ENCODE results near the gene TPRKB.
"Not testable (repeated sequence)": the region's sequence is repeated elsewhere in the genome, so short reads cannot be mapped to it uniquely, and the experiment has no call there.

The TPRKB gene

GRCh38 chr2:73714091-73714490, 23.1 kb downstream of the TPRKB start:
- Histone ChIP-seq H3K36me3 (ENCODE audit: insufficient read depth, low read length) (no peaks in the 10 kb centered on the region), H3K9ac (ENCODE audit: low read depth, low read length) (no peak overlapping the region), H3K27ac (ENCODE audit: low read depth, low read length) (no peak overlapping the region), H3K9me3 (ENCODE audit: insufficient read depth, low read depth, low read length) (no peaks in the 10 kb centered on the region), H3K27me3 (ENCODE audit: insufficient read depth, low read length) (peaks cover 34% of the 10 kb centered on the region), H3K4me3 (ENCODE audit: low read length) (no peak overlapping the region), H3K4me1 (ENCODE audit: insufficient read depth, low read length) (no peaks in the 10 kb centered on the region)
- WGBS, result 84% methylated on average over 1 of the region's 2 CpGs

- Histone ChIP-seq H3K36me3 (ENCODE audit: insufficient read depth, low read length) (no peaks in the 10 kb centered on the region), H3K4me1 (ENCODE audit: insufficient read depth, low read length) (no peaks in the 10 kb centered on the region), H3K9ac (ENCODE audit: low read depth, low read length) (no peak overlapping the region), H3K27me3 (ENCODE audit: insufficient read depth, low read length) (peaks cover 21% of the 10 kb centered on the region), H3K9me3 (ENCODE audit: insufficient read depth, low read depth, low read length) (no peaks in the 10 kb centered on the region), H3K27ac (ENCODE audit: low read depth, low read length) (no peak overlapping the region), H3K4me3 (ENCODE audit: low read length) (no peak overlapping the region)
- WGBS, result 95% methylated on average over 9 of the region's 9 CpGs
Observed at GRCh38 chr2:73708527-73708926, 28.6 kb downstream of the TPRKB start.

- peaks cover 20% of the 10 kb centered on the region for H3K27me3 ChIP-seq (ENCODE audit: insufficient read depth, low read length)
- H3K36me3 ChIP-seq (ENCODE audit: insufficient read depth, low read length), result no peaks in the 10 kb centered on the region
- no peaks in the 10 kb centered on the region for H3K4me1 ChIP-seq (ENCODE audit: insufficient read depth, low read length)
- WGBS, result 76% methylated on average over 3 of the region's 3 CpGs
- H3K9ac ChIP-seq (ENCODE audit: low read depth, low read length), result no peak overlapping the region
- no peak overlapping the region for H3K4me3 ChIP-seq (ENCODE audit: low read length)
- H3K9me3 ChIP-seq (ENCODE audit: insufficient read depth, low read depth, low read length), result no peaks in the 10 kb centered on the region
- H3K27ac ChIP-seq (ENCODE audit: low read depth, low read length), result no peak overlapping the region
Observed at GRCh38 chr2:73707636-73708035, 29.5 kb downstream of the TPRKB start.

- Histone ChIP-seq H3K4me1 (ENCODE audit: insufficient read depth, low read length) (no peaks in the 10 kb centered on the region), H3K36me3 (ENCODE audit: insufficient read depth, low read length) (no peaks in the 10 kb centered on the region), H3K27ac (ENCODE audit: low read depth, low read length) (no peak overlapping the region), H3K27me3 (ENCODE audit: insufficient read depth, low read length) (peaks cover 17% of the 10 kb centered on the region), H3K9me3 (ENCODE audit: insufficient read depth, low read depth, low read length) (no peaks in the 10 kb centered on the region), H3K9ac (ENCODE audit: low read depth, low read length) (no peak overlapping the region), H3K4me3 (ENCODE audit: low read length) (no peak overlapping the region)
- 64% methylated on average over 5 of the region's 5 CpGs for WGBS
Observed at GRCh38 chr2:73707058-73707457, 30.1 kb downstream of the TPRKB start.

DNA sequence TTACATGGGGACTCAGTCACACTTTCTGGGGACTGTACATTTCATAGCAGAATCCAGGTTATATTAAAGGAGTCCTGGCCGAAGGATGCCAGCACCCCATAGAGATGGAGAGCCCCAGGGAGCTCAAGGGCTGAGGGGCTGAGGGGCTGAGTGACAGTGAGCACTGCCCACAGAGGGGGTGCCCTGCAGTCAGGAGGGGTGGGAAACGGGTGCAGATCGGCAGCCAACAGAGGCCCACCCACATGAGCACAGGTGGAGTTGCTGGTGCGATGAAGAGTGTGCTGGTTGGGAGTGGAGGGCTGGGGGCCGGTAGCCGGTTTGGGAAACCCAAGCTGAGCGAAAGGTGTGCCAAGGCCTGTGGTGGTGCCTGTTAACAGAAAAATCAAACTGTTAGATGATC, 32.1 kb downstream of the TPRKB start:
- Histone ChIP-seq H3K27ac (ENCODE audit: low read depth, low read length) (no peak overlapping the region), H3K9me3 (ENCODE audit: insufficient read depth, low read depth, low read length) (no peaks in the 10 kb centered on the region), H3K27me3 (ENCODE audit: insufficient read depth, low read length) (peaks cover 5% of the 10 kb centered on the region; the same call in 1 of the 2 replicates), H3K36me3 (ENCODE audit: insufficient read depth, low read length) (no peaks in the 10 kb centered on the region), H3K4me1 (ENCODE audit: insufficient read depth, low read length) (no peaks in the 10 kb centered on the region), H3K9ac (ENCODE audit: low read depth, low read length) (no peak overlapping the region), H3K4me3 (ENCODE audit: low read length) (no peak overlapping the region)
- 92% methylated on average over 7 of the region's 7 CpGs for WGBS

GRCh38 chr2:73704285-73704684, 32.9 kb downstream of the TPRKB start:
- H3K36me3 ChIP-seq (ENCODE audit: insufficient read depth, low read length), result no peaks in the 10 kb centered on the region
- H3K9ac ChIP-seq (ENCODE audit: low read depth, low read length), result no peak overlapping the region
- H3K27me3 ChIP-seq (ENCODE audit: insufficient read depth, low read length), result peaks cover 5% of the 10 kb centered on the region; the same call in 1 of the 2 replicates
- 80% methylated on average over 6 of the region's 6 CpGs for WGBS
- no peaks in the 10 kb centered on the region for H3K9me3 ChIP-seq (ENCODE audit: insufficient read depth, low read depth, low read length)
- no peak overlapping the region for H3K4me3 ChIP-seq (ENCODE audit: low read length)
- no peaks in the 10 kb centered on the region for H3K4me1 ChIP-seq (ENCODE audit: insufficient read depth, low read length)
- H3K27ac ChIP-seq (ENCODE audit: low read depth, low read length), result no peak overlapping the region

GRCh38 chr2:73703675-73704074, 33.5 kb downstream of the TPRKB start:
- no peak overlapping the region for H3K27ac ChIP-seq (ENCODE audit: low read depth, low read length)
- peaks cover 5% of the 10 kb centered on the region; the same call in 1 of the 2 replicates for H3K27me3 ChIP-seq (ENCODE audit: insufficient read depth, low read length)
- 88% methylated on average over 5 of the region's 5 CpGs for WGBS
- no peak overlapping the region for H3K4me3 ChIP-seq (ENCODE audit: low read length)
- H3K36me3 ChIP-seq (ENCODE audit: insufficient read depth, low read length), result no peaks in the 10 kb centered on the region
- 0 out of 2 replicates have a peak, but pooled peaks cover 3% of the 10 kb centered on the region for H3K9me3 ChIP-seq (ENCODE audit: insufficient read depth, low read depth, low read length)
- H3K9ac ChIP-seq (ENCODE audit: low read depth, low read length), result no peak overlapping the region
- H3K4me1 ChIP-seq (ENCODE audit: insufficient read depth, low read length), result no peaks in the 10 kb centered on the region

DNA sequence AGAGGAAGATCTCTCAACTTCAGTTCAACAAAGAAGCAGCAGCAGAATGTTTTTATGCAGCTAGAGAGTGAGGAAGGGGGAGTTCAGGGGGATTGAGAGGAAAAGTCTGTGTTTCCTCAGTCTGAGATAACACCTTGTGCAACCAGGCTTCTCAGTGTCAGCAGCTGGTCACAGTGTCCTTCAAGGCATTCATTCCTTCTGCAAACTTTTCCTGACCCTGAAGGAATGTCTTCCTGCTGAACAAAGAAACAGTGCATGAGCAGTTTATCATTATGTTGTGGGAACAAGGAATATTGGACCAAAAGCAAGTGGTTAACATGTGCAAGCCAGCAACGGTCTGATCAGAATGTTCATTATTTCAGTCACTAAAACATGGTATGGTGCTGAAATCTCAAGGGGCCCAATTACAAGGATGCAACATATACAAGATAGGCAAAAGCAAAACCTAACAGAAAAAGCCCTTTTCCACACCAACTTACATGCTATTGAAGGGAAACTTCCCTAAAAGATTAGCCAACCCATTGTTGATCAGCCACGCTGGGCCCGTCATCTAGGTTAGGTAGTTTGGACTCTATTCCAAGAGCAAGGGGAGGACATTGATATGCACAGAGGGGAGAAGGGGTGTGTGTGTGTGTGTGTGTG, 34.2 kb downstream of the TPRKB start:
- H3K9me3 ChIP-seq (ENCODE audit: insufficient read depth, low read depth, low read length); H3K36me3 ChIP-seq (ENCODE audit: insufficient read depth, low read length); H3K9ac ChIP-seq (ENCODE audit: low read depth, low read length); H3K4me1 ChIP-seq (ENCODE audit: insufficient read depth, low read length); H3K27me3 ChIP-seq (ENCODE audit: insufficient read depth, low read length); H3K27ac ChIP-seq (ENCODE audit: low read depth, low read length); H3K4me3 ChIP-seq (ENCODE audit: low read length): not testable (repeated sequence)
- 84% methylated on average over 3 of the region's 3 CpGs for WGBS

- no peak overlapping the region for H3K4me3 ChIP-seq (ENCODE audit: low read length)
- no peak overlapping the region for H3K27ac ChIP-seq (ENCODE audit: low read depth, low read length)
- no peaks in the 10 kb centered on the region for H3K4me1 ChIP-seq (ENCODE audit: insufficient read depth, low read length)
- no peaks in the 10 kb centered on the region for H3K36me3 ChIP-seq (ENCODE audit: insufficient read depth, low read length)
- H3K9ac ChIP-seq (ENCODE audit: low read depth, low read length), result no peak overlapping the region
- 88% methylated on average over 8 of the region's 8 CpGs for WGBS
- H3K27me3 ChIP-seq (ENCODE audit: insufficient read depth, low read length), result peaks cover 5% of the 10 kb centered on the region; the same call in 1 of the 2 replicates
- peaks cover 17% of the 10 kb centered on the region; the same call in 1 of the 2 replicates for H3K9me3 ChIP-seq (ENCODE audit: insufficient read depth, low read depth, low read length)
Observed at GRCh38 chr2:73701968-73702665, 35.0 kb downstream of the TPRKB start.

GRCh38 chr2:73701448-73701765, 35.7 kb downstream of the TPRKB start:
- not testable (repeated sequence) for H3K27me3 ChIP-seq (ENCODE audit: insufficient read depth, low read length); H3K27ac ChIP-seq (ENCODE audit: low read depth, low read length); H3K9ac ChIP-seq (ENCODE audit: low read depth, low read length); H3K4me3 ChIP-seq (ENCODE audit: low read length); H3K36me3 ChIP-seq (ENCODE audit: insufficient read depth, low read length); H3K4me1 ChIP-seq (ENCODE audit: insufficient read depth, low read length)
- WGBS, result 94% methylated on average over 1 of the region's 3 CpGs
- H3K9me3 ChIP-seq (ENCODE audit: insufficient read depth, low read depth, low read length), result peaks cover 17% of the 10 kb centered on the region; the same call in 1 of the 2 replicates

GRCh38 chr2:73700661-73701447, 36.3 kb downstream of the TPRKB start:
- Histone ChIP-seq H3K27me3 (ENCODE audit: insufficient read depth, low read length) (peaks cover 5% of the 10 kb centered on the region; the same call in 1 of the 2 replicates), H3K36me3 (ENCODE audit: insufficient read depth, low read length) (no peaks in the 10 kb centered on the region), H3K4me3 (ENCODE audit: low read length) (no peak overlapping the region), H3K9ac (ENCODE audit: low read depth, low read length) (no peak overlapping the region), H3K4me1 (ENCODE audit: insufficient read depth, low read length) (no peaks in the 10 kb centered on the region), H3K9me3 (ENCODE audit: insufficient read depth, low read depth, low read length) (peaks cover 17% of the 10 kb centered on the region; the same call in 1 of the 2 replicates), H3K27ac (ENCODE audit: low read depth, low read length) (no peak overlapping the region)
- WGBS, result 90% methylated on average over 23 of the region's 23 CpGs

Measured in HUES64 (cell line).